Vagina (tissue), 2 donors: ENCODE measurements around the gene CST7.

Source experiments
- POLR2A ChIP-seq, 2 donors: fragments of 450-650 bp; IDR thresholded peaks; one replicate each; pipeline ENCODE4 v1.6.1; 2017; ENCODE audit warnings: antibody characterized with exemption in 2 of 2, mild to moderate bottlenecking in 2 of 2, moderate library complexity in 2 of 2
- POLR2AphosphoS5 ChIP-seq, 2 donors: sonication (generic); formaldehyde crosslinking; IDR thresholded peaks; one replicate each; pipeline ENCODE4 v1.9.0; 2017; ENCODE audit warnings: antibody characterized with exemption in 2 of 2, mild to moderate bottlenecking in 2 of 2, low read depth in 1 of 2; ENCODE audit not compliant: insufficient read depth in 1 of 2
- TF ChIP-seq, protein P1 (sequence below), 3 experiments: fragments of 450-650 bp in 2 of 3; fragments of 200-600 bp in 1 of 3; sonication (generic) in 1 of 3; IDR thresholded peaks; one replicate each; pipeline ENCODE4 v1.5.1; 2017 to 2019; ENCODE audit warnings: antibody characterized with exemption in 3 of 3, mild to moderate bottlenecking in 2 of 3, moderate library complexity in 2 of 3

- TF ChIP-seq, protein P1, sequence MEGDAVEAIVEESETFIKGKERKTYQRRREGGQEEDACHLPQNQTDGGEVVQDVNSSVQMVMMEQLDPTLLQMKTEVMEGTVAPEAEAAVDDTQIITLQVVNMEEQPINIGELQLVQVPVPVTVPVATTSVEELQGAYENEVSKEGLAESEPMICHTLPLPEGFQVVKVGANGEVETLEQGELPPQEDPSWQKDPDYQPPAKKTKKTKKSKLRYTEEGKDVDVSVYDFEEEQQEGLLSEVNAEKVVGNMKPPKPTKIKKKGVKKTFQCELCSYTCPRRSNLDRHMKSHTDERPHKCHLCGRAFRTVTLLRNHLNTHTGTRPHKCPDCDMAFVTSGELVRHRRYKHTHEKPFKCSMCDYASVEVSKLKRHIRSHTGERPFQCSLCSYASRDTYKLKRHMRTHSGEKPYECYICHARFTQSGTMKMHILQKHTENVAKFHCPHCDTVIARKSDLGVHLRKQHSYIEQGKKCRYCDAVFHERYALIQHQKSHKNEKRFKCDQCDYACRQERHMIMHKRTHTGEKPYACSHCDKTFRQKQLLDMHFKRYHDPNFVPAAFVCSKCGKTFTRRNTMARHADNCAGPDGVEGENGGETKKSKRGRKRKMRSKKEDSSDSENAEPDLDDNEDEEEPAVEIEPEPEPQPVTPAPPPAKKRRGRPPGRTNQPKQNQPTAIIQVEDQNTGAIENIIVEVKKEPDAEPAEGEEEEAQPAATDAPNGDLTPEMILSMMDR (IDR thresholded peaks at IDR 0.05) = no peak
- TF ChIP-seq POLR2A (IDR thresholded peaks at IDR 0.05) (no peak), POLR2AphosphoS5 (IDR thresholded peaks at IDR 0.05; ENCODE audit: insufficient read depth in 1 of 2, low read depth in 1 of 2) (no peak)
These were observed 13.9 kb upstream of the CST7 start for GRCh38 chr20:24935140-24935539.
